DND-41 (cell line): ENCODE data around the gene DCUN1D4.

Experiments
- EZH2 ChIP-seq: IDR thresholded peaks from 3 replicates; pipeline ENCODE4 v1.6.1; 2012; ENCODE audit warnings: borderline replicate concordance, low read depth, mild to moderate bottlenecking, moderate library complexity, low read length, inconsistent platforms; ENCODE audit not compliant: severe bottlenecking
- TF ChIP-seq, protein P1 (sequence below): IDR thresholded peaks from 2 replicates; pipeline ENCODE4 v1.5.1; 2012; ENCODE audit warnings: borderline replicate concordance, low read length, moderate library complexity, mild to moderate bottlenecking; ENCODE audit not compliant: poor library complexity, severe bottlenecking; ENCODE audit errors: extremely low read depth

DNA sequence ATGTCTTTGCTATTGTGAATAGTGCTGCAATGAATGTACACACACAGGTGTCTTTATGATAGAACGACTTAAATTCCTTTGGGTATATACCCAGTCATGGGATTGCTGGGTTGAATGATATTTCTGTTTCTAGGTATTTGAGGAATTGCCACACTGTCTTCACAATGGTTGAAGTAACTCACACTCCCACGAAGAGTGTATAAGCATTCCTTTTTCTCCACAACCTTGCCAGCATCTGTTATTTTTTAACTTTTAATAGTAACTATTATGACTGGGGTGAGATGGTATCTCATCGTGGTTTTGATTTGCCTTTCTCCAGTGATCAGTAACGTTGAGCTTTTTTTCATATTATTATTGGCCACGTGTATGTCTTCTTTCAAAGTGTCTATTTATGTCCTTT lies 17.6 kb upstream of the DCUN1D4 start:
- TF ChIP-seq, protein P1, sequence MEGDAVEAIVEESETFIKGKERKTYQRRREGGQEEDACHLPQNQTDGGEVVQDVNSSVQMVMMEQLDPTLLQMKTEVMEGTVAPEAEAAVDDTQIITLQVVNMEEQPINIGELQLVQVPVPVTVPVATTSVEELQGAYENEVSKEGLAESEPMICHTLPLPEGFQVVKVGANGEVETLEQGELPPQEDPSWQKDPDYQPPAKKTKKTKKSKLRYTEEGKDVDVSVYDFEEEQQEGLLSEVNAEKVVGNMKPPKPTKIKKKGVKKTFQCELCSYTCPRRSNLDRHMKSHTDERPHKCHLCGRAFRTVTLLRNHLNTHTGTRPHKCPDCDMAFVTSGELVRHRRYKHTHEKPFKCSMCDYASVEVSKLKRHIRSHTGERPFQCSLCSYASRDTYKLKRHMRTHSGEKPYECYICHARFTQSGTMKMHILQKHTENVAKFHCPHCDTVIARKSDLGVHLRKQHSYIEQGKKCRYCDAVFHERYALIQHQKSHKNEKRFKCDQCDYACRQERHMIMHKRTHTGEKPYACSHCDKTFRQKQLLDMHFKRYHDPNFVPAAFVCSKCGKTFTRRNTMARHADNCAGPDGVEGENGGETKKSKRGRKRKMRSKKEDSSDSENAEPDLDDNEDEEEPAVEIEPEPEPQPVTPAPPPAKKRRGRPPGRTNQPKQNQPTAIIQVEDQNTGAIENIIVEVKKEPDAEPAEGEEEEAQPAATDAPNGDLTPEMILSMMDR: no peak
- no peak for TF ChIP-seq EZH2
